ENCODE results near the gene KRT79.

KRT79 gene

GRCh38 chr12:52805000-52805399 lies 29.1 kb downstream of the KRT79 start:
- Histone ChIP-seq H3K27ac (ENCODE audit: insufficient read depth, low read depth, low read length, poor library complexity, severe bottlenecking) (no peak overlapping the region), H3K27me3 (ENCODE audit: control insufficient read depth, insufficient read depth, low read length, poor library complexity, severe bottlenecking) (no peaks in the 10 kb centered on the region), H3K4me1 (ENCODE audit: control insufficient read depth, insufficient read depth, low read length) (peaks cover 6% of the 10 kb centered on the region), H3K9me3 (ENCODE audit: control insufficient read depth, low read length) (no peaks in the 10 kb centered on the region), H3K4me3 (ENCODE audit: insufficient read depth, low read depth, low read length) (no peak overlapping the region), H3K36me3 (ENCODE audit: control insufficient read depth, insufficient read depth, low read length) (no peaks in the 10 kb centered on the region)
- 39 to 51% methylated on average over 1 of the region's 1 CpG for WGBS, 2 experiments

GRCh38 chr12:52802442-52802841 lies 31.7 kb downstream of the KRT79 start:
- H3K27me3 ChIP-seq (ENCODE audit: control insufficient read depth, insufficient read depth, low read length, poor library complexity, severe bottlenecking) = no peaks in the 10 kb centered on the region
- H3K36me3 ChIP-seq (ENCODE audit: control insufficient read depth, insufficient read depth, low read length) = no peaks in the 10 kb centered on the region
- no peak overlapping the region for H3K4me3 ChIP-seq (ENCODE audit: insufficient read depth, low read depth, low read length)
- H3K27ac ChIP-seq (ENCODE audit: insufficient read depth, low read depth, low read length, poor library complexity, severe bottlenecking) = no peak overlapping the region
- WGBS, 2 experiments = 84% methylated on average over 6 of the region's 6 CpGs
- H3K9me3 ChIP-seq (ENCODE audit: control insufficient read depth, low read length) = no peaks in the 10 kb centered on the region
- H3K4me1 ChIP-seq (ENCODE audit: control insufficient read depth, insufficient read depth, low read length) = peaks cover 6% of the 10 kb centered on the region

- H3K27me3 ChIP-seq (ENCODE audit: control insufficient read depth, insufficient read depth, low read length, poor library complexity, severe bottlenecking) = no peaks in the 10 kb centered on the region
- no peaks in the 10 kb centered on the region for H3K36me3 ChIP-seq (ENCODE audit: control insufficient read depth, insufficient read depth, low read length)
- H3K4me3 ChIP-seq (ENCODE audit: insufficient read depth, low read depth, low read length) = no peak overlapping the region
- no peaks in the 10 kb centered on the region for H3K9me3 ChIP-seq (ENCODE audit: control insufficient read depth, low read length)
- no peak overlapping the region for H3K27ac ChIP-seq (ENCODE audit: insufficient read depth, low read depth, low read length, poor library complexity, severe bottlenecking)
- 77 to 85% methylated on average over 3 of the region's 3 CpGs for WGBS, 2 experiments
- peaks cover 6% of the 10 kb centered on the region for H3K4me1 ChIP-seq (ENCODE audit: control insufficient read depth, insufficient read depth, low read length)
Measured at GRCh38 chr12:52801773-52802172, 32.3 kb downstream of the KRT79 start.

GRCh38 chr12:52800259-52800917 lies 33.7 kb downstream of the KRT79 start:
- Histone ChIP-seq H3K27ac (ENCODE audit: insufficient read depth, low read depth, low read length, poor library complexity, severe bottlenecking) (no peak overlapping the region), H3K4me1 (ENCODE audit: control insufficient read depth, insufficient read depth, low read length) (peaks cover 5% of the 10 kb centered on the region), H3K36me3 (ENCODE audit: control insufficient read depth, insufficient read depth, low read length) (no peaks in the 10 kb centered on the region), H3K9me3 (ENCODE audit: control insufficient read depth, low read length) (no peaks in the 10 kb centered on the region), H3K4me3 (ENCODE audit: insufficient read depth, low read depth, low read length) (no peak overlapping the region), H3K27me3 (ENCODE audit: control insufficient read depth, insufficient read depth, low read length, poor library complexity, severe bottlenecking) (no peaks in the 10 kb centered on the region)
- WGBS, 2 experiments = 93 to 100% methylated on average over 1 of the region's 1 CpG

- H3K4me3 ChIP-seq (ENCODE audit: insufficient read depth, low read depth, low read length) = no peak overlapping the region
- H3K4me1 ChIP-seq (ENCODE audit: control insufficient read depth, insufficient read depth, low read length) = no peaks in the 10 kb centered on the region
- 71 to 74% methylated on average over 5 of the region's 5 CpGs for WGBS, 2 experiments
- no peaks in the 10 kb centered on the region for H3K9me3 ChIP-seq (ENCODE audit: control insufficient read depth, low read length)
- no peak overlapping the region for H3K27ac ChIP-seq (ENCODE audit: insufficient read depth, low read depth, low read length, poor library complexity, severe bottlenecking)
- no peaks in the 10 kb centered on the region for H3K27me3 ChIP-seq (ENCODE audit: control insufficient read depth, insufficient read depth, low read length, poor library complexity, severe bottlenecking)
- no peaks in the 10 kb centered on the region for H3K36me3 ChIP-seq (ENCODE audit: control insufficient read depth, insufficient read depth, low read length)
Measured at GRCh38 chr12:52799505-52800211, 34.5 kb downstream of the KRT79 start.

- H3K27ac ChIP-seq (ENCODE audit: insufficient read depth, low read depth, low read length, poor library complexity, severe bottlenecking) = no peak overlapping the region
- H3K4me3 ChIP-seq (ENCODE audit: insufficient read depth, low read depth, low read length) = no peak overlapping the region
- H3K9me3 ChIP-seq (ENCODE audit: control insufficient read depth, low read length) = no peaks in the 10 kb centered on the region
- no peaks in the 10 kb centered on the region for H3K27me3 ChIP-seq (ENCODE audit: control insufficient read depth, insufficient read depth, low read length, poor library complexity, severe bottlenecking)
- no peaks in the 10 kb centered on the region for H3K36me3 ChIP-seq (ENCODE audit: control insufficient read depth, insufficient read depth, low read length)
- H3K4me1 ChIP-seq (ENCODE audit: control insufficient read depth, insufficient read depth, low read length) = no peaks in the 10 kb centered on the region
- WGBS, 2 experiments = 73 to 77% methylated on average over 7 of the region's 7 CpGs
Measured at GRCh38 chr12:52798671-52799504, 35.2 kb downstream of the KRT79 start.

GRCh38 chr12:52798003-52798670 lies 36.0 kb downstream of the KRT79 start:
- no peak overlapping the region for H3K4me3 ChIP-seq (ENCODE audit: insufficient read depth, low read depth, low read length)
- no peak overlapping the region for H3K27ac ChIP-seq (ENCODE audit: insufficient read depth, low read depth, low read length, poor library complexity, severe bottlenecking)
- no peaks in the 10 kb centered on the region for H3K36me3 ChIP-seq (ENCODE audit: control insufficient read depth, insufficient read depth, low read length)
- no peaks in the 10 kb centered on the region for H3K27me3 ChIP-seq (ENCODE audit: control insufficient read depth, insufficient read depth, low read length, poor library complexity, severe bottlenecking)
- 84 to 92% methylated on average over 4 of the region's 4 CpGs for WGBS, 2 experiments
- no peaks in the 10 kb centered on the region for H3K9me3 ChIP-seq (ENCODE audit: control insufficient read depth, low read length)
- no peaks in the 10 kb centered on the region for H3K4me1 ChIP-seq (ENCODE audit: control insufficient read depth, insufficient read depth, low read length)

- no peak overlapping the region for H3K4me3 ChIP-seq (ENCODE audit: insufficient read depth, low read depth, low read length)
- H3K4me1 ChIP-seq (ENCODE audit: control insufficient read depth, insufficient read depth, low read length) = no peaks in the 10 kb centered on the region
- no peaks in the 10 kb centered on the region for H3K36me3 ChIP-seq (ENCODE audit: control insufficient read depth, insufficient read depth, low read length)
- no peak overlapping the region for H3K27ac ChIP-seq (ENCODE audit: insufficient read depth, low read depth, low read length, poor library complexity, severe bottlenecking)
- H3K27me3 ChIP-seq (ENCODE audit: control insufficient read depth, insufficient read depth, low read length, poor library complexity, severe bottlenecking) = no peaks in the 10 kb centered on the region
- H3K9me3 ChIP-seq (ENCODE audit: control insufficient read depth, low read length) = no peaks in the 10 kb centered on the region
Measured at GRCh38 chr12:52797529-52797894, 36.6 kb downstream of the KRT79 start.

- no peaks in the 10 kb centered on the region for H3K9me3 ChIP-seq (ENCODE audit: control insufficient read depth, low read length)
- no peaks in the 10 kb centered on the region for H3K4me1 ChIP-seq (ENCODE audit: control insufficient read depth, insufficient read depth, low read length)
- no peaks in the 10 kb centered on the region for H3K27me3 ChIP-seq (ENCODE audit: control insufficient read depth, insufficient read depth, low read length, poor library complexity, severe bottlenecking)
- no peak overlapping the region for H3K4me3 ChIP-seq (ENCODE audit: insufficient read depth, low read depth, low read length)
- 92% methylated on average over 3 of the region's 3 CpGs for WGBS, 2 experiments
- H3K36me3 ChIP-seq (ENCODE audit: control insufficient read depth, insufficient read depth, low read length) = no peaks in the 10 kb centered on the region
- no peak overlapping the region for H3K27ac ChIP-seq (ENCODE audit: insufficient read depth, low read depth, low read length, poor library complexity, severe bottlenecking)
Measured at GRCh38 chr12:52796839-52797528, 37.1 kb downstream of the KRT79 start.
